Stimulated activated CD8-positive, alpha-beta memory T cell treated with anti-CD3 and anti-CD28 coated beads, Interleukin-7, amount 100 ng/mL, for 4 hours (primary cell): ENCODE data around the gene CNN3.

Experiments used
- DNase-seq, 2 donors: peaks; one replicate each; pipeline ENCODE4 v3.0.0-alpha.2; 2020; ENCODE audit warnings: low read depth in 2 of 2

Gene CNN3

GRCh38 chr1:94922761-94923331 lies 4.1 kb downstream of the CNN3 start:
- DNase-seq: no peak

- DNase-seq: no peak
These were observed 4.9 kb downstream of the CNN3 start for GRCh38 chr1:94921977-94922376.

GRCh38 chr1:94920061-94920460 lies 6.8 kb downstream of the CNN3 start:
- DNase-seq: no peak

GRCh38 chr1:94919241-94920030 lies 7.5 kb downstream of the CNN3 start:
- no peak for DNase-seq

- DNase-seq: no peak
These were observed 9.7 kb downstream of the CNN3 start for GRCh38 chr1:94917251-94917650.

GRCh38 chr1:94912263-94913184 lies 14.4 kb downstream of the CNN3 start:
- no peak for DNase-seq

- DNase-seq: no peak
These were observed 17.4 kb downstream of the CNN3 start for GRCh38 chr1:94909486-94909885.

GRCh38 chr1:94908965-94909364 lies 17.9 kb downstream of the CNN3 start:
- DNase-seq: no peak

- no peak for DNase-seq
These were observed 18.7 kb downstream of the CNN3 start for GRCh38 chr1:94908190-94908589.

GRCh38 chr1:94907136-94907535 lies 19.8 kb downstream of the CNN3 start:
- no peak for DNase-seq

- DNase-seq: no peak
These were observed 20.5 kb downstream of the CNN3 start for GRCh38 chr1:94906382-94906781.

- DNase-seq: no peak
These were observed 21.7 kb downstream of the CNN3 start for GRCh38 chr1:94905207-94905606.

GRCh38 chr1:94903280-94904009 lies 23.5 kb downstream of the CNN3 start:
- DNase-seq: no peak

GRCh38 chr1:94901841-94902240 lies 25.1 kb downstream of the CNN3 start:
- no peak for DNase-seq

- no peak for DNase-seq
These were observed 27.2 kb downstream of the CNN3 start for GRCh38 chr1:94899756-94900155.

GRCh38 chr1:94898491-94899385 lies 28.2 kb downstream of the CNN3 start:
- DNase-seq: no peak

- no peak for DNase-seq
These were observed 31.4 kb downstream of the CNN3 start for GRCh38 chr1:94895518-94895917.

GRCh38 chr1:94894630-94895029 lies 32.3 kb downstream of the CNN3 start:
- no peak for DNase-seq

- DNase-seq: no peak
These were observed 34.2 kb downstream of the CNN3 start for GRCh38 chr1:94892604-94893254.

- no peak for DNase-seq
These were observed 38.7 kb downstream of the CNN3 start for GRCh38 chr1:94888201-94888600.
